PC-9 (cell line): ENCODE data around the gene KRT82. TPM values are rescaled to one million over a fixed set of nuclear protein-coding genes. Genes with fewer than 3 reads are reported as not detected.
A peak's percentile ranks its signal among the peaks of the same experiment; 100 is the strongest.

Experiments used
- BruUV-seq: library from RNA; stranded (reverse); fragments of 400-500 nt; replicated peaks from 2 replicates; lab custom pipeline; 2021; lab: Mats Ljungman, UMichigan
- CTCF ChIA-PET: fragments of 300-600 bp; sonication (Branson Sonifier 250); formaldehyde crosslinking; loops from one replicate; lab custom pipeline; 2022; ENCODE audit warnings: antibody characterized with exemption; lab: Charles Lee
- POLR2A ChIA-PET: fragments of 300-600 bp; sonication (Branson Sonifier 250); formaldehyde crosslinking; loops from one replicate; lab custom pipeline; 2022; ENCODE audit warnings: antibody characterized with exemption; ENCODE audit not compliant: unreplicated experiment; lab: Charles Lee
- DNase-seq, 2 experiments: peaks; one replicate each; pipeline versions ENCODE4 v3.0.0 to v3.0.0-alpha.2; 2015 to 2022; ENCODE audit warnings: mixed read lengths in 1 of 2
- H2AFZ ChIP-seq: fragments of 200-600 bp; sonication (generic); 2 replicates; pipeline ENCODE4 v1.8.1; 2017; ENCODE audit warnings: antibody characterized with exemption
- H3F3A ChIP-seq: fragments of 200-600 bp; sonication (generic); 2 replicates; pipeline ENCODE4 v1.8.1; 2017; ENCODE audit warnings: antibody characterized with exemption, mild to moderate bottlenecking, low read depth; ENCODE audit not compliant: insufficient read depth
- H3K27ac ChIP-seq: fragments of 200-600 bp; sonication (generic); 2 replicates; pipeline ENCODE4 v1.6.1; 2016; ENCODE audit warnings: mixed run types
- H3K27me3 ChIP-seq: fragments of 200-600 bp; sonication (generic); 2 replicates; pipeline ENCODE4 v1.6.1; 2016; ENCODE audit warnings: low read depth, mixed run types; ENCODE audit not compliant: insufficient read depth
- H3K36me3 ChIP-seq: fragments of 200-600 bp; sonication (generic); 2 replicates; pipeline ENCODE4 v1.6.1; 2016; ENCODE audit warnings: low read depth, mixed run types
- H3K4me1 ChIP-seq: fragments of 200-600 bp; sonication (generic); replicated peaks from 2 replicates; pipeline ENCODE4 v1.6.1; 2016; ENCODE audit warnings: mixed run types; ENCODE audit not compliant: insufficient read depth
- H3K4me2 ChIP-seq: fragments of 200-600 bp; sonication (generic); 2 replicates; pipeline ENCODE4 v1.6.1; 2017; ENCODE audit warnings: mixed run types
- H3K4me3 ChIP-seq: fragments of 200-600 bp; sonication (generic); 2 replicates; pipeline ENCODE4 v1.6.1; 2016; ENCODE audit warnings: mixed run types
- H3K79me2 ChIP-seq: fragments of 200-600 bp; sonication (generic); 2 replicates; pipeline ENCODE4 v1.6.1; 2017; ENCODE audit warnings: low read depth, mixed run types
- H3K9me2 ChIP-seq: fragments of 200-600 bp; sonication (generic); 2 replicates; pipeline ENCODE4 v1.8.1; 2017; ENCODE audit warnings: mild to moderate bottlenecking; ENCODE audit not compliant: insufficient read depth
- H3K9me3 ChIP-seq: fragments of 200-600 bp; sonication (generic); 2 replicates; pipeline ENCODE4 v1.8.1; 2016; ENCODE audit warnings: low read depth; ENCODE audit not compliant: insufficient read depth
- H4K20me1 ChIP-seq: fragments of 200-600 bp; sonication (generic); 2 replicates; pipeline ENCODE4 v1.8.1; 2017; ENCODE audit not compliant: insufficient read depth
- EZH2 ChIP-seq: fragments of 200-600 bp; sonication (generic); IDR thresholded peaks from 2 replicates; pipeline ENCODE4 v1.8.0; 2017; ENCODE audit warnings: antibody characterized with exemption, low read depth
- intact Hi-C: fragments of 100-400 bp; cut with micrococcal nuclease; formaldehyde crosslinking; loops from one replicate; pipeline ENCODE4 v1.10.0; 2022; ENCODE audit not compliant: unreplicated experiment
- total RNA-seq: library from RNA; stranded (reverse); gene quantifications from 2 replicates; pipeline ENCODE4 v1.2.3, GENCODE V29; 2021
- TF ChIP-seq, protein P1 (sequence below): fragments of 200-600 bp; sonication (generic); conservative IDR thresholded peaks from 2 replicates; pipeline ENCODE4 v1.6.1; 2017; ENCODE audit warnings: mixed run types, antibody characterized with exemption, mild to moderate bottlenecking, moderate library complexity

The KRT82 gene
- total RNA-seq, 1 experiment from 2014 or later = not detected

DNA sequence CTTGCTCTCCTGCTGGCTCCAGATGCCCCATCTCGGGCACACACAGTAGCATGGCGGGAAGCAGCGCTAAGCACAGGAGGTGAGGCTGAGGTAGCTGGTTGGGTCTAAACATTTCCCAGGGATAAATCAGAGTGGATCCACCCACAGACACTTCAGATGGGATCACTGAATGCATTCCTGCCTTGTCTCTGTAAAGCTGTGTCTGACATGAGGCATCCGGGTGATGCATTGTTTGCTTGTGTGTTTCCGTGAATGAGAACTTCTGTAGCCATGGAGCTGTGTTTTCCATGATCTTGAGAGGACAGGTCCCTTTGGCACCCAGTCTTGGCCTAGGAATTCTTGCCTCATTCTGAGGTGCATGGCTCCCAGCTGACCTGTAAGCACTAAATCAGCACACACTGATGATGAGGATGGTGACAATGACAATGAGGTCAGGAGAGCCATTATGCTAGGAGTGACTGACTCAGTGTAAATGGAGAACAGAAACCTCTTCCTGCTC lies 34.7 kb upstream of the KRT82 start:
- Histone ChIP-seq H3K9me3 (no peaks in the 10 kb centered on the region), H4K20me1 (no peaks in the 10 kb centered on the region), H3F3A (peaks cover 69% of the 10 kb centered on the region), H3K4me3 (no peak overlapping the region), H3K9me2 (no peaks in the 10 kb centered on the region), H3K36me3 (no peaks in the 10 kb centered on the region), H2AFZ (no peak overlapping the region), H3K4me1 (peaks cover 92% of the 10 kb centered on the region), H3K4me2 (peak overlapping the region; percentile 69), H3K27ac (peak overlapping the region; percentile 97), H3K79me2 (no peaks in the 10 kb centered on the region), H3K27me3 (no peaks in the 10 kb centered on the region)
- TF ChIP-seq EZH2 = no peak
- TF ChIP-seq, protein P1, sequence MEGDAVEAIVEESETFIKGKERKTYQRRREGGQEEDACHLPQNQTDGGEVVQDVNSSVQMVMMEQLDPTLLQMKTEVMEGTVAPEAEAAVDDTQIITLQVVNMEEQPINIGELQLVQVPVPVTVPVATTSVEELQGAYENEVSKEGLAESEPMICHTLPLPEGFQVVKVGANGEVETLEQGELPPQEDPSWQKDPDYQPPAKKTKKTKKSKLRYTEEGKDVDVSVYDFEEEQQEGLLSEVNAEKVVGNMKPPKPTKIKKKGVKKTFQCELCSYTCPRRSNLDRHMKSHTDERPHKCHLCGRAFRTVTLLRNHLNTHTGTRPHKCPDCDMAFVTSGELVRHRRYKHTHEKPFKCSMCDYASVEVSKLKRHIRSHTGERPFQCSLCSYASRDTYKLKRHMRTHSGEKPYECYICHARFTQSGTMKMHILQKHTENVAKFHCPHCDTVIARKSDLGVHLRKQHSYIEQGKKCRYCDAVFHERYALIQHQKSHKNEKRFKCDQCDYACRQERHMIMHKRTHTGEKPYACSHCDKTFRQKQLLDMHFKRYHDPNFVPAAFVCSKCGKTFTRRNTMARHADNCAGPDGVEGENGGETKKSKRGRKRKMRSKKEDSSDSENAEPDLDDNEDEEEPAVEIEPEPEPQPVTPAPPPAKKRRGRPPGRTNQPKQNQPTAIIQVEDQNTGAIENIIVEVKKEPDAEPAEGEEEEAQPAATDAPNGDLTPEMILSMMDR = no peak
- intact Hi-C loops = loop anchor here (1.0 to 5.0 kb wide), 3 partner anchors 44 to 294 kb away; no protein-coding TSS in a partner anchor
- ChIA-PET POLR2A (interaction anchor here (0.5 to 0.7 kb wide), 3 partner anchors 292 to 433 kb away, joined by 3 to 7 read pairs (median 4); no protein-coding TSS in a partner anchor), CTCF (interaction anchor here (0.6 to 1.4 kb wide), 4 partner anchors 45 to 555 kb away, joined by 3 to 9 read pairs (median 4); no protein-coding TSS in a partner anchor)
- BruUV-seq = no TSS peak
- DNase-seq = peak; percentile 46 to 89

- H2AFZ ChIP-seq = no peak overlapping the region
- peaks cover 76% of the 10 kb centered on the region for H3F3A ChIP-seq
- no peaks in the 10 kb centered on the region for H3K9me2 ChIP-seq
- no peaks in the 10 kb centered on the region for H4K20me1 ChIP-seq
- CTCF ChIA-PET = interaction anchor here (1.4 kb wide), 1 partner anchor 44 kb away, joined by 5 read pairs; no protein-coding TSS in a partner anchor
- BruUV-seq = no TSS peak
- TF ChIP-seq, protein P1 = no peak
- no peak for TF ChIP-seq EZH2
- H3K27me3 ChIP-seq = no peaks in the 10 kb centered on the region
- intact Hi-C loops = loop anchor here (5.0 kb wide), 2 partner anchors 43 to 293 kb away; no protein-coding TSS in a partner anchor
- peaks cover 98% of the 10 kb centered on the region for H3K4me1 ChIP-seq
- POLR2A ChIA-PET = interaction anchor here (0.5 to 0.6 kb wide), 3 partner anchors 69 to 506 kb away, joined by 4 to 10 read pairs (median 7); no protein-coding TSS in a partner anchor
- H3K79me2 ChIP-seq = no peaks in the 10 kb centered on the region
- H3K27ac ChIP-seq = peak overlapping the region; percentile 97
- peak overlapping the region; percentile 69 for H3K4me2 ChIP-seq
- DNase-seq = peak in 1 of 2 experiments; percentile 58
- H3K36me3 ChIP-seq = no peaks in the 10 kb centered on the region
- no peak overlapping the region for H3K4me3 ChIP-seq
- H3K9me3 ChIP-seq = no peaks in the 10 kb centered on the region
Measured at GRCh38 chr12:52439845-52440244, 33.7 kb upstream of the KRT82 start.

DNA sequence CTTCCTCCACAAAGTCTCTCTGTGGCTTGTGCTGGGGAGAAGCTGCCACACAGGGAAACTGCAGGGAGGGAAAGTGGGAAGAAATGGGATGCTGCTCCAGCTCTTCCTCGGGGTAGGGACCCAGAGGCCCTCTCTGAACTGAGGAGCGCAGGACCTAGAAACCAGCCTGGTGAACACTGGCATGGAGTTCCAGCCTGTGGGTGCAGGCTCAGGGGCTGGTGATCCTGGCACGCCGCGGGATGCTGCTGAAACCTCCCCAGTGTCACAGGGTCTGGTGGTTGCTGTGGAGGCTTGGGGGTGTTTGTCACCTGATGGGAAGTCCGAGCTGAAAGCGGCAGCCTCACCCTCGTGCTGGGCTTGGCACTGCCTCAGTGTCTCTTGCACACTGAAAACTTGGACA lies 33.3 kb upstream of the KRT82 start:
- ChIA-PET CTCF (no interaction called here), POLR2A (interaction anchor here (0.6 kb wide), 2 partner anchors 150 to 506 kb away, joined by 7 to 10 read pairs; no protein-coding TSS in a partner anchor)
- H3K79me2 ChIP-seq = no peaks in the 10 kb centered on the region
- H3K27me3 ChIP-seq = no peaks in the 10 kb centered on the region
- no peak overlapping the region for H2AFZ ChIP-seq
- no TSS peak for BruUV-seq
- DNase-seq = no peak
- no peak for TF ChIP-seq EZH2
- TF ChIP-seq, protein P1 = no peak
- no peaks in the 10 kb centered on the region for H3K36me3 ChIP-seq
- H3K4me2 ChIP-seq = peak overlapping the region; percentile 69
- H4K20me1 ChIP-seq = no peaks in the 10 kb centered on the region
- H3K9me2 ChIP-seq = no peaks in the 10 kb centered on the region
- no peaks in the 10 kb centered on the region for H3K9me3 ChIP-seq
- intact Hi-C loops = no loop called here
- H3F3A ChIP-seq = peaks cover 73% of the 10 kb centered on the region
- no peak overlapping the region for H3K4me3 ChIP-seq
- peaks cover 97% of the 10 kb centered on the region for H3K4me1 ChIP-seq
- H3K27ac ChIP-seq = peak overlapping the region; percentile 97; the same call in 1 of the 2 replicates
